ENCODE data around the gene PCDHB11.
"Not testable (repeated sequence)": the region's sequence is repeated elsewhere in the genome, so short reads cannot be mapped to it uniquely, and the experiment has no call there.

The PCDHB11 gene

GRCh38 chr5:141186897-141187512, 12.4 kb upstream of the PCDHB11 start, which contains the start of gene PCDHB9:
Gene PCDHB9 (plus strand): TSS chr5:141187161. CDS start chr5:141187319, 158 bp downstream.
- DNase-seq (ENCODE audit: low read depth, low spot score) = peak; percentile 7

GRCh38 chr5:141188682-141189081, 10.7 kb upstream of the PCDHB11 start:
- DNase-seq (ENCODE audit: low read depth, low spot score) = not testable (repeated sequence)

- DNase-seq (ENCODE audit: low read depth, low spot score) = not testable (repeated sequence)
These were observed 10.3 kb upstream of the PCDHB11 start for GRCh38 chr5:141189131-141189530.

GRCh38 chr5:141192110-141192725, 7.2 kb upstream of the PCDHB11 start, which contains the start of gene PCDHB10:
Gene PCDHB10 (plus strand): TSS chr5:141192353. CDS start chr5:141192553, 200 bp downstream.
- peak; percentile 39 for DNase-seq (ENCODE audit: low read depth, low spot score)

GRCh38 chr5:141194332-141194731, 5.1 kb upstream of the PCDHB11 start:
- not testable (repeated sequence) for DNase-seq (ENCODE audit: low read depth, low spot score)

- no peak for DNase-seq (ENCODE audit: low read depth, low spot score)
These were observed 3.1 kb upstream of the PCDHB11 start for GRCh38 chr5:141196363-141196762.

- DNase-seq (ENCODE audit: low read depth, low spot score) = not testable (repeated sequence)
These were observed 1.7 kb downstream of the PCDHB11 start for GRCh38 chr5:141201126-141201525.

- not testable (repeated sequence) for DNase-seq (ENCODE audit: low read depth, low spot score)
These were observed 2.2 kb downstream of the PCDHB11 start for GRCh38 chr5:141201646-141202045.

- DNase-seq (ENCODE audit: low read depth, low spot score) = no peak
These were observed 9.1 kb downstream of the PCDHB11 start, which contains the start of gene PCDHB12 for GRCh38 chr5:141208478-141208877. Gene PCDHB12 (plus strand): TSS chr5:141208719. CDS start chr5:141208908, 189 bp downstream.

- DNase-seq (ENCODE audit: low read depth, low spot score) = not testable (repeated sequence)
These were observed 10.9 kb downstream of the PCDHB11 start for GRCh38 chr5:141210281-141210680.

- not testable (repeated sequence) for DNase-seq (ENCODE audit: low read depth, low spot score)
These were observed 11.4 kb downstream of the PCDHB11 start for GRCh38 chr5:141210849-141211248.

- DNase-seq (ENCODE audit: low read depth, low spot score) = peak; percentile 23
These were observed 14.4 kb downstream of the PCDHB11 start, which contains the start of gene PCDHB13 for GRCh38 chr5:141213656-141214339. Gene PCDHB13 (plus strand): TSS chr5:141213919. CDS start chr5:141214124, 205 bp downstream.

- not testable (repeated sequence) for DNase-seq (ENCODE audit: low read depth, low spot score)
These were observed 15.2 kb downstream of the PCDHB11 start for GRCh38 chr5:141214583-141214982.

GRCh38 chr5:141215504-141215903, 16.1 kb downstream of the PCDHB11 start:
- not testable (repeated sequence) for DNase-seq (ENCODE audit: low read depth, low spot score)

GRCh38 chr5:141216035-141216434, 16.6 kb downstream of the PCDHB11 start:
- DNase-seq (ENCODE audit: low read depth, low spot score) = not testable (repeated sequence)

GRCh38 chr5:141223112-141223783, 23.8 kb downstream of the PCDHB11 start, which contains the start of gene PCDHB14:
Gene PCDHB14 (plus strand): TSS chr5:141223343. CDS start chr5:141223506, 163 bp downstream.
- peak; percentile 26 for DNase-seq (ENCODE audit: low read depth, low spot score)

- not testable (repeated sequence) for DNase-seq (ENCODE audit: low read depth, low spot score)
These were observed 25.4 kb downstream of the PCDHB11 start for GRCh38 chr5:141224844-141225243.

GRCh38 chr5:141225421-141225820, 26.0 kb downstream of the PCDHB11 start:
- not testable (repeated sequence) for DNase-seq (ENCODE audit: low read depth, low spot score)

- DNase-seq (ENCODE audit: low read depth, low spot score) = peak; percentile 11
These were observed 34.8 kb downstream of the PCDHB11 start for GRCh38 chr5:141234109-141234667.

- not testable (repeated sequence) for DNase-seq (ENCODE audit: low read depth, low spot score)
These were observed 36.5 kb downstream of the PCDHB11 start for GRCh38 chr5:141235922-141236321.

Data from astrocyte of the hippocampus (primary cell).